Activated CD8-positive, alpha-beta memory T cell treated with anti-CD3 and anti-CD28 coated beads for 24 hours (primary cell): ENCODE data around the gene SMCHD1.
"Not testable (repeated sequence)": the region's sequence is repeated elsewhere in the genome, so short reads cannot be mapped to it uniquely, and the experiment has no call there.

Source experiments
- DNase-seq: peaks from one replicate; pipeline ENCODE4 v3.0.0-alpha.2; 2020

SMCHD1 gene

GRCh38 chr18:2823966-2824365 is 168.4 kb downstream of the SMCHD1 start:
- DNase-seq, result no peak

GRCh38 chr18:2824865-2825264 is 169.3 kb downstream of the SMCHD1 start:
- DNase-seq, result no peak

- DNase-seq, result no peak
Measured at GRCh38 chr18:2825613-2826175, 170.2 kb downstream of the SMCHD1 start.

GRCh38 chr18:2826581-2826980 is 171.1 kb downstream of the SMCHD1 start:
- DNase-seq, result no peak

- no peak for DNase-seq
Measured at GRCh38 chr18:2827061-2827460, 171.5 kb downstream of the SMCHD1 start.

- DNase-seq, result not testable (repeated sequence)
Measured at GRCh38 chr18:2836118-2836517, 180.6 kb downstream of the SMCHD1 start.

- DNase-seq, result not testable (repeated sequence)
Measured at GRCh38 chr18:2837290-2837689, 181.8 kb downstream of the SMCHD1 start.

GRCh38 chr18:2839202-2839601 is 183.7 kb downstream of the SMCHD1 start:
- DNase-seq, result no peak

GRCh38 chr18:2840521-2840920 is 185.0 kb downstream of the SMCHD1 start:
- DNase-seq, result no peak

GRCh38 chr18:2843146-2843545 is 187.6 kb downstream of the SMCHD1 start:
- no peak for DNase-seq

GRCh38 chr18:2845172-2845571 is 189.6 kb downstream of the SMCHD1 start:
- no peak for DNase-seq

GRCh38 chr18:2846636-2847316 is 191.2 kb downstream of the SMCHD1 start, which contains the start of gene EMILIN2:
EMILIN2 (plus strand) TSS chr18:2847006; CDS start chr18:2847189, 183 bp downstream.
- peak; percentile 75 for DNase-seq

- peak; percentile 75 for DNase-seq
Measured at GRCh38 chr18:2847317-2848246, 192.1 kb downstream of the SMCHD1 start.

GRCh38 chr18:2848247-2849246 is 193.0 kb downstream of the SMCHD1 start:
- no peak for DNase-seq

- no peak for DNase-seq
Measured at GRCh38 chr18:2850816-2851215, 195.3 kb downstream of the SMCHD1 start.

- DNase-seq, result no peak
Measured at GRCh38 chr18:2851771-2852170, 196.2 kb downstream of the SMCHD1 start.

- DNase-seq, result not testable (repeated sequence)
Measured at GRCh38 chr18:2852460-2852859, 196.9 kb downstream of the SMCHD1 start.

GRCh38 chr18:2853173-2853925 is 197.8 kb downstream of the SMCHD1 start:
- no peak for DNase-seq

GRCh38 chr18:2853926-2854664 is 198.6 kb downstream of the SMCHD1 start:
- no peak for DNase-seq
